HCT116 (cell line): Measurements from ENCODE around the gene CRYBG2. TPM values are rescaled to one million over a fixed set of nuclear protein-coding genes. Genes with fewer than 3 reads are reported as not detected.

Source experiments
- ATAC-seq: fragments of 200-7000 bp; cut with Tn5 transposase; 2 replicates; pipeline ENCODE4 v1.9.1; 2020; ENCODE audit warnings: mild to moderate bottlenecking, moderate library complexity
- BruUV-seq: library from RNA; stranded (reverse); fragments of 400-500 nt; replicated peaks from 2 replicates; lab custom pipeline; 2021; lab: Mats Ljungman, UMichigan
- CTCF ChIA-PET: fragments of 300-600 bp; sonication (Branson Sonifier 250); formaldehyde crosslinking; loops from one replicate; lab custom pipeline; 2021; ENCODE audit warnings: antibody characterized with exemption; lab: Charles Lee
- POLR2A ChIA-PET: fragments of 300-600, 350-600 bp; sonication (Branson Sonifier 250); formaldehyde crosslinking; loops from one replicate; lab custom pipeline; 2021; ENCODE audit warnings: antibody characterized with exemption; lab: Charles Lee
- RAD21 ChIA-PET, 2 experiments: fragments of 300-600 bp; sonication (Branson Sonifier 250); formaldehyde crosslinking; loops; one replicate each; lab custom pipeline; 2023; ENCODE audit warnings: low total read pairs in 2 of 2; ENCODE audit not compliant: uncharacterized antibody in 2 of 2, unreplicated experiment in 2 of 2, low non-redundant PET in 1 of 2; lab: Charles Lee
- DNase-seq: peaks from one replicate; pipeline ENCODE4 v3.0.0-alpha.2; 2010; ENCODE audit warnings: low read depth, low spot score
- H2AFZ ChIP-seq: fragments of 200-600 bp; shearing (Covaris generic), sonication (generic); 2 replicates; pipeline ENCODE4 v1.6.1; 2017; ENCODE audit warnings: low read depth, mixed run types, mixed read lengths, antibody characterized with exemption, low read length; ENCODE audit not compliant: poor library complexity, severe bottlenecking
- H3K27ac ChIP-seq: 2 replicates; pipeline ENCODE4 v1.5.1; 2012; ENCODE audit warnings: low read depth, low read length
- H3K27me3 ChIP-seq: fragments of 200-600 bp; sonication (generic); 2 replicates; pipeline ENCODE4 v1.6.1; 2016; ENCODE audit warnings: mixed run types, low read length, mixed read lengths; ENCODE audit not compliant: insufficient read depth
- H3K36me3 ChIP-seq, 2 experiments: fragments of 200-500 bp in 1 of 2; fragments of 200-600 bp in 1 of 2; sonication (Bioruptor generic) in 1 of 2; sonication (generic) in 1 of 2; 2 replicates each; pipeline versions ENCODE4 v1.5.1 to v1.6.1; 2014 to 2016; ENCODE audit warnings: low read length in 2 of 2, inconsistent platforms in 1 of 2, mixed read lengths in 1 of 2, mixed run types in 1 of 2; ENCODE audit not compliant: insufficient read depth in 2 of 2, control insufficient read depth in 1 of 2
- H3K4me1 ChIP-seq, 2 experiments: fragments of 200-600 bp in 1 of 2; sonication (generic) in 1 of 2; 2 replicates each; pipeline versions ENCODE4 v1.5.1 to v1.6.1; 2012 to 2017; ENCODE audit warnings: low read length in 2 of 2, inconsistent platforms in 1 of 2, mild to moderate bottlenecking in 1 of 2, mixed read lengths in 1 of 2, mixed run types in 1 of 2, moderate library complexity in 1 of 2; ENCODE audit not compliant: insufficient read depth in 2 of 2, control insufficient read depth in 1 of 2
- H3K4me2 ChIP-seq: fragments of 200-600 bp; sonication (generic); 2 replicates; pipeline ENCODE4 v1.6.1; 2017; ENCODE audit warnings: mixed run types, low read length, mixed read lengths
- H3K4me3 ChIP-seq, 2 experiments: fragments of 200-600 bp in 1 of 2; sonication (generic) in 1 of 2; replicated peaks in 1 of 2; 2 replicates each; pipeline ENCODE4 v1.5.1; 2011 to 2016; ENCODE audit warnings: low read length in 2 of 2, control low read depth in 1 of 2, low read depth in 1 of 2, mild to moderate bottlenecking in 1 of 2, mixed read lengths in 1 of 2, mixed run types in 1 of 2
- H3K79me2 ChIP-seq: fragments of 200-600 bp; sonication (generic); 2 replicates; pipeline ENCODE4 v1.6.1; 2017; ENCODE audit warnings: mild to moderate bottlenecking, mixed run types, low read length, moderate library complexity, mixed read lengths; ENCODE audit not compliant: insufficient read depth
- H3K9ac ChIP-seq: fragments of 200-600 bp; sonication (generic); 2 replicates; pipeline ENCODE4 v1.6.1; 2016; ENCODE audit warnings: low read length, mixed read lengths
- H3K9me2 ChIP-seq: fragments of 200-600 bp; sonication (generic), shearing (Covaris generic); 2 replicates; pipeline ENCODE4 v1.6.1; 2017; ENCODE audit warnings: mixed run types, mild to moderate bottlenecking, moderate library complexity; ENCODE audit not compliant: insufficient read depth
- H3K9me3 ChIP-seq, 2 experiments: fragments of 200-500 bp in 1 of 2; fragments of 200-600 bp in 1 of 2; sonication (Bioruptor generic) in 1 of 2; sonication (generic) in 1 of 2; 2 replicates each; pipeline ENCODE4 v1.6.1; 2014 to 2017; ENCODE audit warnings: low read length in 2 of 2, mixed read lengths in 2 of 2, inconsistent platforms in 1 of 2, low read depth in 1 of 2, mild to moderate bottlenecking in 1 of 2, mixed run types in 1 of 2, moderate library complexity in 1 of 2; ENCODE audit not compliant: control insufficient read depth in 1 of 2, insufficient read depth in 1 of 2
- H4K20me1 ChIP-seq: fragments of 200-600 bp; sonication (generic), shearing (Covaris generic); 2 replicates; pipeline ENCODE4 v1.6.1; 2017; ENCODE audit warnings: mixed run types, mild to moderate bottlenecking, moderate library complexity; ENCODE audit not compliant: insufficient read depth
- CBX3 ChIP-seq: IDR thresholded peaks from 2 replicates; pipeline ENCODE4 v1.6.1; 2012; ENCODE audit warnings: low read depth
- CEBPB ChIP-seq: IDR thresholded peaks from 2 replicates; pipeline ENCODE4 v1.6.1; 2012; ENCODE audit warnings: low read depth
- EGR1 ChIP-seq: IDR thresholded peaks from 2 replicates; pipeline ENCODE4 v1.6.1; 2012; ENCODE audit warnings: low read depth
- ELF1 ChIP-seq: IDR thresholded peaks from 2 replicates; pipeline ENCODE4 v1.6.1; 2012; ENCODE audit warnings: low read depth, borderline replicate concordance
- EZH2 ChIP-seq: fragments of 200-600 bp; sonication (generic); IDR thresholded peaks from 2 replicates; pipeline ENCODE4 v1.6.1; 2017; ENCODE audit warnings: antibody characterized with exemption, mixed run types
- FOSL1 ChIP-seq: IDR thresholded peaks from 2 replicates; pipeline ENCODE4 v1.6.1; 2012; ENCODE audit warnings: low read depth
- JUND ChIP-seq: IDR thresholded peaks from 2 replicates; pipeline ENCODE4 v1.6.1; 2012
- POLR2A ChIP-seq: IDR thresholded peaks from 2 replicates; pipeline ENCODE4 v1.7.0; 2011; ENCODE audit warnings: borderline replicate concordance; ENCODE audit not compliant: insufficient read depth, insufficient read length; ENCODE audit errors: extremely low read depth
- RAD21 ChIP-seq: IDR thresholded peaks from 2 replicates; pipeline ENCODE4 v1.6.1; 2012; ENCODE audit warnings: low read depth, mild to moderate bottlenecking
- SP1 ChIP-seq: IDR thresholded peaks from 2 replicates; pipeline ENCODE4 v1.6.1; 2012; ENCODE audit warnings: low read depth
- SRF ChIP-seq: IDR thresholded peaks from 2 replicates; pipeline ENCODE4 v1.6.1; 2012; ENCODE audit warnings: low read depth
- TCF7L2 ChIP-seq: IDR thresholded peaks from 2 replicates; pipeline ENCODE4 v1.7.0; 2011; ENCODE audit warnings: borderline replicate concordance, inconsistent platforms; ENCODE audit not compliant: insufficient read depth, insufficient read length; ENCODE audit errors: extremely low read depth
- YY1 ChIP-seq: IDR thresholded peaks from 2 replicates; pipeline ENCODE4 v1.6.1; 2011; ENCODE audit warnings: low read length, low read depth, moderate library complexity, mild to moderate bottlenecking; ENCODE audit not compliant: insufficient replicate concordance; ENCODE audit errors: extremely low read depth
- ZFX ChIP-seq: fragments of 450-650 bp; IDR thresholded peaks from 2 replicates; pipeline ENCODE4 v1.6.1; 2017
- ZNF274 ChIP-seq: fragments of 200-500 bp; sonication (Bioruptor generic); IDR thresholded peaks from 2 replicates; pipeline ENCODE4 v1.6.1; 2014; ENCODE audit warnings: mild to moderate bottlenecking, low read depth, low read length, inconsistent platforms
- intact Hi-C: fragments of 100-400 bp; cut with micrococcal nuclease; formaldehyde crosslinking; loops from 2 replicates; pipeline ENCODE4 v1.10.0; 2022
- total RNA-seq: library from RNA; stranded (reverse); gene quantifications from one replicate; pipeline ENCODE4 v1.2.1, GENCODE V29; 2021; ENCODE audit not compliant: unreplicated experiment
- TF ChIP-seq, protein P1 (sequence below): IDR thresholded peaks from 2 replicates; pipeline ENCODE4 v1.6.1; 2012; ENCODE audit warnings: low read depth
- TF ChIP-seq, protein P2 (sequence below): IDR thresholded peaks from 2 replicates; pipeline ENCODE4 v1.6.1; 2012
- TF ChIP-seq, protein P3 (sequence below), 3 experiments: fragments of 200-600 bp in 1 of 3; sonication (generic) in 1 of 3; IDR thresholded peaks in 2 of 3; conservative IDR thresholded peaks in 1 of 3; 2 replicates each; pipeline ENCODE4 v1.5.1; 2012 to 2017; ENCODE audit warnings: low read depth in 2 of 3, low read length in 2 of 3, antibody characterized with exemption in 1 of 3, borderline replicate concordance in 1 of 3, control low read depth in 1 of 3, mild to moderate bottlenecking in 1 of 3, mixed read lengths in 1 of 3, mixed run types in 1 of 3, moderate library complexity in 1 of 3; ENCODE audit not compliant: insufficient read depth in 1 of 3

Gene CRYBG2
- total RNA-seq, 1 experiment from 2014 or later = 10.5 TPM

DNA sequence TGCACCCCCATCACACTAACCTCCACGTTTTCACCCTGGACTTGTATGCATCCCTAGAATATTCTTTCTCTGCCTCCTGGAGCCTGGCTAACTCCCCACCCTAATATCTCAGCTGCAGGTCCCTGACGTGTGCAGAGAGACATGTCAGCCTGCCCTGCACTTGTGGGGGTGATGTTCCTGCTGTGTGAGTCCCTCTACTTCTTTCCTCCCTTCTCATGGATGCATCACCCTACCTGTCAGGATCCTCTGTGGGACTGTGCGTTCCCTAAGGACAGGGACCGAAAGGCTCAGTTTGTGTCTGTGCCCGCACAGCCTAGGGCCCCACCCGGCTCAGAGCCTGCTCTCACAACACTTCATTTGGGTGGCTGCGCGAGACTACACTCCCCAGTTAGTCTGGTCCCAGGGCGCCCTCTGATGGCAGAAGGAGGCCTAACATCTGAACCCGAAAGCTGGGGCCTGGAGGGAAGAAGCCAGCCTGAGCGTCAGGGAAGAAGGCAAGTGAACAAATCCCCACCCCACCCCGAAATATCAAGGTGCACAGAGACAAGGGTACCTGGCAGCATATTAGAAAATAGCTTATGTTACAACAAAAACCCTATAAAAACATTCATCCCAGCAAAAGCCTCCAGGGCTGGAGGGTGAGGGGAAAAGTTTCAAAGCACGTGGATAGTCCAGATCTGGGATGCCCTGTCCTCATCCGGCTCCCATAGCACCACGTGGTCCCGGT lies 32.5 kb downstream of the CRYBG2 start (continued):
- TF ChIP-seq, protein P1, sequence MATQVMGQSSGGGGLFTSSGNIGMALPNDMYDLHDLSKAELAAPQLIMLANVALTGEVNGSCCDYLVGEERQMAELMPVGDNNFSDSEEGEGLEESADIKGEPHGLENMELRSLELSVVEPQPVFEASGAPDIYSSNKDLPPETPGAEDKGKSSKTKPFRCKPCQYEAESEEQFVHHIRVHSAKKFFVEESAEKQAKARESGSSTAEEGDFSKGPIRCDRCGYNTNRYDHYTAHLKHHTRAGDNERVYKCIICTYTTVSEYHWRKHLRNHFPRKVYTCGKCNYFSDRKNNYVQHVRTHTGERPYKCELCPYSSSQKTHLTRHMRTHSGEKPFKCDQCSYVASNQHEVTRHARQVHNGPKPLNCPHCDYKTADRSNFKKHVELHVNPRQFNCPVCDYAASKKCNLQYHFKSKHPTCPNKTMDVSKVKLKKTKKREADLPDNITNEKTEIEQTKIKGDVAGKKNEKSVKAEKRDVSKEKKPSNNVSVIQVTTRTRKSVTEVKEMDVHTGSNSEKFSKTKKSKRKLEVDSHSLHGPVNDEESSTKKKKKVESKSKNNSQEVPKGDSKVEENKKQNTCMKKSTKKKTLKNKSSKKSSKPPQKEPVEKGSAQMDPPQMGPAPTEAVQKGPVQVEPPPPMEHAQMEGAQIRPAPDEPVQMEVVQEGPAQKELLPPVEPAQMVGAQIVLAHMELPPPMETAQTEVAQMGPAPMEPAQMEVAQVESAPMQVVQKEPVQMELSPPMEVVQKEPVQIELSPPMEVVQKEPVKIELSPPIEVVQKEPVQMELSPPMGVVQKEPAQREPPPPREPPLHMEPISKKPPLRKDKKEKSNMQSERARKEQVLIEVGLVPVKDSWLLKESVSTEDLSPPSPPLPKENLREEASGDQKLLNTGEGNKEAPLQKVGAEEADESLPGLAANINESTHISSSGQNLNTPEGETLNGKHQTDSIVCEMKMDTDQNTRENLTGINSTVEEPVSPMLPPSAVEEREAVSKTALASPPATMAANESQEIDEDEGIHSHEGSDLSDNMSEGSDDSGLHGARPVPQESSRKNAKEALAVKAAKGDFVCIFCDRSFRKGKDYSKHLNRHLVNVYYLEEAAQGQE = no peak

DNA sequence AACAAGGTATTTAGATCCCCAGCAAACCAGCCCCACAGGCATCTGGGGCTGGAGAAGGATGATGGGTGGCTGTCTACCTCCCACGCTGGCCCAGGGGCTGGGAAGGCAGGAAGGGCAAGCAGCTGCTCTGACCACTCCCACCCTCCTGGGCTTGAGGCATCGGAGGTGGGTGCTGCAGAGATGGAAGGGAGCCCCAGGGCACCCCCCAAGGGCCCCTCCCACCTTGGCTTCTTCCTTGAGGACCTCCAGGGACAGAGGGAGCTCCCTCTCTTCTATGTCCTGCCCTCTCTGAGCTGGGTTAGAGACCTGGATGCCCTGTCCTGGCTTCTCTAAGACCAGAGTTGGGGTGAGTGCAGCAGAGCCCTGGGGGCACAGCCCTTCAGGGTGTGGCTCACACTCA lies 33.0 kb downstream of the CRYBG2 start:
- H4K20me1 ChIP-seq = no peaks in the 10 kb centered on the region
- no peak for ATAC-seq
- H2AFZ ChIP-seq = no peak overlapping the region
- H3K4me2 ChIP-seq = no peak overlapping the region
- BruUV-seq = no TSS peak
- H3K27ac ChIP-seq = no peak overlapping the region
- ChIA-PET CTCF (interaction anchor here (1.0 to 4.4 kb wide), 6 partner anchors 11 to 176 kb away, joined by 5 to 47 read pairs (median 9); partner anchors contain the start of genes SH3BGRL3 and ZNF593), RAD21 (interaction anchor here in 1 of 2 experiments (1.0 kb wide), 1 partner anchor 36 kb away, joined by 4 read pairs; no protein-coding TSS in a partner anchor), POLR2A (no interaction called here)
- no peaks in the 10 kb centered on the region for H3K9me2 ChIP-seq
- intact Hi-C loops = loop anchor here (1.0 to 5.0 kb wide), 6 partner anchors 36 to 285 kb away; partner anchors contain the start of genes C1orf232 and ZNF593
- DNase-seq = no peak
- no peaks in the 10 kb centered on the region for H3K9me3 ChIP-seq
- no peak overlapping the region for H3K9ac ChIP-seq
- peaks cover 0 to 10% of the 10 kb centered on the region in 2 experiments; a peak in 2 of 4 replicates for H3K36me3 ChIP-seq
- peaks cover 5 to 16% of the 10 kb centered on the region in 2 experiments; a peak in 3 of 4 replicates for H3K4me1 ChIP-seq
- TF ChIP-seq RAD21 (no peak), EGR1 (no peak), SRF (no peak), ZFX (no peak), POLR2A (no peak), ZNF274 (no peak), JUND (no peak), FOSL1 (no peak), TCF7L2 (no peak), ELF1 (no peak), SP1 (no peak), EZH2 (no peak), CBX3 (no peak), YY1 (no peak), CEBPB (no peak)
- TF ChIP-seq, protein P2, sequence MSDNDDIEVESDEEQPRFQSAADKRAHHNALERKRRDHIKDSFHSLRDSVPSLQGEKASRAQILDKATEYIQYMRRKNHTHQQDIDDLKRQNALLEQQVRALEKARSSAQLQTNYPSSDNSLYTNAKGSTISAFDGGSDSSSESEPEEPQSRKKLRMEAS = no peak
- TF ChIP-seq, protein P3, sequence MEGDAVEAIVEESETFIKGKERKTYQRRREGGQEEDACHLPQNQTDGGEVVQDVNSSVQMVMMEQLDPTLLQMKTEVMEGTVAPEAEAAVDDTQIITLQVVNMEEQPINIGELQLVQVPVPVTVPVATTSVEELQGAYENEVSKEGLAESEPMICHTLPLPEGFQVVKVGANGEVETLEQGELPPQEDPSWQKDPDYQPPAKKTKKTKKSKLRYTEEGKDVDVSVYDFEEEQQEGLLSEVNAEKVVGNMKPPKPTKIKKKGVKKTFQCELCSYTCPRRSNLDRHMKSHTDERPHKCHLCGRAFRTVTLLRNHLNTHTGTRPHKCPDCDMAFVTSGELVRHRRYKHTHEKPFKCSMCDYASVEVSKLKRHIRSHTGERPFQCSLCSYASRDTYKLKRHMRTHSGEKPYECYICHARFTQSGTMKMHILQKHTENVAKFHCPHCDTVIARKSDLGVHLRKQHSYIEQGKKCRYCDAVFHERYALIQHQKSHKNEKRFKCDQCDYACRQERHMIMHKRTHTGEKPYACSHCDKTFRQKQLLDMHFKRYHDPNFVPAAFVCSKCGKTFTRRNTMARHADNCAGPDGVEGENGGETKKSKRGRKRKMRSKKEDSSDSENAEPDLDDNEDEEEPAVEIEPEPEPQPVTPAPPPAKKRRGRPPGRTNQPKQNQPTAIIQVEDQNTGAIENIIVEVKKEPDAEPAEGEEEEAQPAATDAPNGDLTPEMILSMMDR (IDR thresholded peaks at IDR 0.05 in 2 of 3, conservative IDR thresholded peaks at IDR 0.05 in 1 of 3; ENCODE audit: borderline replicate concordance in 1 of 3, insufficient read depth in 1 of 3, low read depth in 2 of 3, low read length in 2 of 3) = no peak
- no peaks in the 10 kb centered on the region for H3K27me3 ChIP-seq
- no peaks in the 10 kb centered on the region for H3K79me2 ChIP-seq
- H3K4me3 ChIP-seq = no peak overlapping the region
